SK-N-SH (cell line): ENCODE measurements around the gene MGLL. TPM values are rescaled to one million over a fixed set of nuclear protein-coding genes. Genes with fewer than 3 reads are reported as not detected.

ENCODE experiments used
- CTCF ChIA-PET: fragments of 300-600, 350-600 bp; formaldehyde crosslinking; extraction: SDS; loops from one replicate; lab custom pipeline; 2021; lab: Yijun Ruan, JAX
- POLR2A ChIA-PET: fragments of 350-600 bp; sonication (Branson Sonifier 250); formaldehyde crosslinking; extraction: SDS; loops from one replicate; lab custom pipeline; 2020; ENCODE audit warnings: antibody characterized with exemption, inconsistent platforms; lab: Yijun Ruan, JAX
- DNase-seq: peaks from one replicate; pipeline ENCODE4 v3.0.0; 2012
- H2AFZ ChIP-seq: fragments of 200-600 bp; sonication (generic); 2 replicates; pipeline ENCODE4 v1.8.1; 2016; ENCODE audit warnings: antibody characterized with exemption, mild to moderate bottlenecking, low read depth
- H3F3A ChIP-seq: fragments of 200-600 bp; sonication (generic); replicated peaks from 2 replicates; pipeline ENCODE3; 2016; ENCODE audit warnings: antibody characterized with exemption, mild to moderate bottlenecking; ENCODE audit not compliant: insufficient read depth
- H3K27ac ChIP-seq, 2 experiments: fragments of 200-500 bp in 1 of 2; fragments of 200-600 bp in 1 of 2; sonication (Bioruptor generic) in 1 of 2; sonication (generic), shearing (Covaris generic) in 1 of 2; 2 replicates each; pipeline versions ENCODE4 v1.5.1 to v1.6.1; 2014 to 2016; ENCODE audit warnings: low read depth in 2 of 2, inconsistent platforms in 1 of 2, low read length in 1 of 2, mild to moderate bottlenecking in 1 of 2, mixed read lengths in 1 of 2
- H3K27me3 ChIP-seq: fragments of 200-600 bp; sonication (generic), shearing (Covaris generic); 2 replicates; pipeline ENCODE4 v1.6.1; 2016; ENCODE audit warnings: mixed run types; ENCODE audit not compliant: insufficient read depth
- H3K36me3 ChIP-seq, 2 experiments: fragments of 200-500 bp in 1 of 2; fragments of 200-600 bp in 1 of 2; sonication (Bioruptor generic) in 1 of 2; sonication (generic) in 1 of 2; replicated peaks in 1 of 2; 2 replicates each; pipeline versions ENCODE3 to v1.5.1; 2014 to 2016; ENCODE audit warnings: low read length in 1 of 2, mild to moderate bottlenecking in 1 of 2; ENCODE audit not compliant: insufficient read depth in 2 of 2, control insufficient read depth in 1 of 2
- H3K4me1 ChIP-seq, 2 experiments: fragments of 200-500 bp in 1 of 2; fragments of 200-600 bp in 1 of 2; sonication (Bioruptor generic) in 1 of 2; sonication (generic), shearing (Covaris generic) in 1 of 2; 2 replicates each; pipeline versions ENCODE4 v1.5.1 to v1.6.1; 2014 to 2016; ENCODE audit warnings: low read depth in 1 of 2, low read length in 1 of 2, mixed run types in 1 of 2; ENCODE audit not compliant: insufficient read depth in 2 of 2, control insufficient read depth in 1 of 2
- H3K4me2 ChIP-seq: fragments of 200-600 bp; sonication (generic), shearing (Covaris generic); 2 replicates; pipeline ENCODE4 v1.6.1; 2017; ENCODE audit warnings: mixed run types
- H3K4me3 ChIP-seq, 2 experiments: fragments of 200-500 bp in 1 of 2; fragments of 200-600 bp in 1 of 2; sonication (Bioruptor generic) in 1 of 2; sonication (generic), shearing (Covaris generic) in 1 of 2; 2 replicates each; pipeline versions ENCODE4 v1.5.1 to v1.8.1; 2014 to 2016; ENCODE audit warnings: low read depth in 2 of 2, inconsistent platforms in 1 of 2, low read length in 1 of 2, mild to moderate bottlenecking in 1 of 2, mixed read lengths in 1 of 2, moderate library complexity in 1 of 2
- H3K79me2 ChIP-seq: fragments of 200-600 bp; sonication (generic); 2 replicates; pipeline ENCODE4 v1.8.1; 2017; ENCODE audit warnings: mild to moderate bottlenecking; ENCODE audit not compliant: insufficient read depth
- H3K9ac ChIP-seq: fragments of 200-600 bp; sonication (generic); 2 replicates; pipeline ENCODE4 v1.6.1; 2017; ENCODE audit warnings: mixed run types
- H3K9me2 ChIP-seq: fragments of 200-600 bp; sonication (generic); 2 replicates; pipeline ENCODE4 v1.6.1; 2017; ENCODE audit warnings: mixed run types
- H3K9me3 ChIP-seq: fragments of 200-600 bp; sonication (generic); 2 replicates; pipeline ENCODE4 v1.6.1; 2017; ENCODE audit warnings: mixed run types, mild to moderate bottlenecking, moderate library complexity
- H4K20me1 ChIP-seq: fragments of 200-600 bp; sonication (generic); 2 replicates; pipeline ENCODE4 v1.6.1; 2017; ENCODE audit warnings: mild to moderate bottlenecking, mixed run types; ENCODE audit not compliant: insufficient read depth
- CTCF ChIP-seq: fragments of 200-600 bp; sonication (generic); IDR thresholded peaks from 2 replicates; pipeline ENCODE4 v1.6.1; 2017; ENCODE audit warnings: antibody characterized with exemption, mild to moderate bottlenecking, moderate library complexity
- ELF1 ChIP-seq: IDR thresholded peaks from 2 replicates; pipeline ENCODE4 v1.4.0; 2012
- EP300 ChIP-seq, 2 experiments: IDR thresholded peaks; 2 replicates each; pipeline versions ENCODE4 v1.4.0 to v1.6.1; 2012; ENCODE audit warnings: borderline replicate concordance in 1 of 2, low read depth in 1 of 2, low read length in 1 of 2
- EZH2phosphoT487 ChIP-seq: fragments of 200-600 bp; sonication (generic); IDR thresholded peaks from 2 replicates; pipeline ENCODE4 v1.6.1; 2017; ENCODE audit warnings: low read depth, mixed run types, mild to moderate bottlenecking, antibody characterized with exemption, moderate library complexity, borderline replicate concordance
- FOXM1 ChIP-seq: IDR thresholded peaks from 2 replicates; pipeline ENCODE4 v1.4.0; 2012; ENCODE audit warnings: low read depth, mild to moderate bottlenecking
- IRF3 ChIP-seq: fragments of 150-350 bp; IDR thresholded peaks from 2 replicates; pipeline ENCODE4 v1.6.1; 2016; ENCODE audit warnings: mild to moderate bottlenecking, low read depth, low read length
- MAX ChIP-seq: IDR thresholded peaks from 2 replicates; pipeline ENCODE4 v1.4.0; 2012; ENCODE audit warnings: low read depth
- NFIC ChIP-seq: IDR thresholded peaks from 2 replicates; pipeline ENCODE4 v1.4.0; 2012; ENCODE audit warnings: borderline replicate concordance
- POLR2AphosphoS5 ChIP-seq: IDR thresholded peaks from 2 replicates; pipeline ENCODE4 v1.6.1; 2012; ENCODE audit warnings: low read depth, low read length
- SIN3A ChIP-seq: IDR thresholded peaks from 2 replicates; pipeline ENCODE4 v1.6.1; 2012; ENCODE audit warnings: low read depth, mild to moderate bottlenecking, low read length, moderate library complexity, borderline replicate concordance
- SMC3 ChIP-seq: IDR thresholded peaks from 2 replicates; pipeline ENCODE4 v1.6.1; 2012; ENCODE audit warnings: low read depth, low read length, improper control_type of control experiment
- TAF1 ChIP-seq: IDR thresholded peaks from 2 replicates; pipeline ENCODE4 v1.6.1; 2012; ENCODE audit warnings: low read depth, mild to moderate bottlenecking, low read length, moderate library complexity, borderline replicate concordance
- TCF12 ChIP-seq: IDR thresholded peaks from 2 replicates; pipeline ENCODE4 v1.4.0; 2012
- TEAD4 ChIP-seq: IDR thresholded peaks from 2 replicates; pipeline ENCODE4 v1.4.0; 2012; ENCODE audit warnings: mild to moderate bottlenecking, borderline replicate concordance; ENCODE audit not compliant: insufficient read depth
- USF1 ChIP-seq: IDR thresholded peaks from 2 replicates; pipeline ENCODE4 v1.4.0; 2012; ENCODE audit warnings: low read depth, borderline replicate concordance
- USF2 ChIP-seq: fragments of 150-350 bp; IDR thresholded peaks from 2 replicates; pipeline ENCODE4 v1.6.1; 2017; ENCODE audit warnings: antibody characterized with exemption, low read length, low read depth, borderline replicate concordance
- YY1 ChIP-seq: IDR thresholded peaks from 2 replicates; pipeline ENCODE4 v1.4.0; 2012; ENCODE audit warnings: low read depth, mild to moderate bottlenecking
- WGBS: methylation state at CpG from one replicate; pipeline ENCODE4 v1.1.6; 2017; ENCODE audit warnings: low lambda C conversion rate; 5-methylcytosine and 5-hydroxymethylcytosine counted together
- polyA plus RNA-seq, 3 experiments: library from polyadenylated mRNA; depleted of rRNA; stranded (reverse); fragments of >200 nt; gene quantifications; 2 replicates each; pipeline ENCODE4 v1.2.3, GENCODE V29; 2012

The MGLL gene
- polyA plus RNA-seq, 1 of the 3 experiments (the other 2 are of a cell fraction) = 2.2 TPM

GRCh38 chr3:127680146-127680661 is 142.1 kb downstream of the MGLL start:
- Histone ChIP-seq H2AFZ (no peak overlapping the region), H3F3A (no peaks in the 10 kb centered on the region), H4K20me1 (no peaks in the 10 kb centered on the region), H3K27ac (no peak overlapping the region), H3K36me3 (peaks cover 0 to 3% of the 10 kb centered on the region in 2 experiments), H3K9ac (no peak overlapping the region), H3K4me3 (no peak overlapping the region), H3K4me1 (peaks cover 0 to 2% of the 10 kb centered on the region in 2 experiments; a peak in 1 of 4 replicates), H3K4me2 (no peak overlapping the region), H3K27me3 (no peaks in the 10 kb centered on the region), H3K9me2 (no peaks in the 10 kb centered on the region), H3K79me2 (no peaks in the 10 kb centered on the region), H3K9me3 (no peaks in the 10 kb centered on the region)
- TF ChIP-seq MAX = no peak
- TF ChIP-seq ELF1 = no peak
- TF ChIP-seq EP300 (IDR thresholded peaks at IDR 0.05; ENCODE audit: borderline replicate concordance in 1 of 2, low read depth in 1 of 2, low read length in 1 of 2) = no peak
- no peak for TF ChIP-seq SIN3A
- TF ChIP-seq SMC3 = no peak
- 93% methylated on average over 19 of the region's 21 CpGs for WGBS
- ChIA-PET POLR2A (interaction anchor here (2.1 kb wide), 1 partner anchor 9 kb away, joined by 5 read pairs; no protein-coding TSS in a partner anchor), CTCF (interaction anchor here (1.4 to 4.8 kb wide), 6 partner anchors 16 to 279 kb away, joined by 3 to 34 read pairs (median 6); no protein-coding TSS in a partner anchor)
- no peak for DNase-seq

- no peak overlapping the region for H2AFZ ChIP-seq
- POLR2A ChIA-PET = interaction anchor here (1.4 to 2.1 kb wide), 2 partner anchors 9 to 15 kb away, joined by 3 to 5 read pairs; no protein-coding TSS in a partner anchor
- TF ChIP-seq EZH2phosphoT487 = no peak
- no peak for TF ChIP-seq IRF3
- no peak for TF ChIP-seq TCF12
- no peak for TF ChIP-seq USF1
- TF ChIP-seq FOXM1 = no peak
- TF ChIP-seq USF2 = no peak
- no peak for TF ChIP-seq YY1
- TF ChIP-seq MAX = no peak
- no peak for TF ChIP-seq TAF1
- no peak for TF ChIP-seq CTCF
- TF ChIP-seq NFIC = no peak
- TF ChIP-seq POLR2AphosphoS5 = no peak
- no peak for TF ChIP-seq TEAD4
- TF ChIP-seq, all 33 proteins: peak for 0
- no peaks in the 10 kb centered on the region for H3K9me3 ChIP-seq
- no peaks in the 10 kb centered on the region for H3K9me2 ChIP-seq
- no peaks in the 10 kb centered on the region for H3F3A ChIP-seq
- peaks cover 0 to 3% of the 10 kb centered on the region in 2 experiments for H3K36me3 ChIP-seq
- H3K9ac ChIP-seq = no peak overlapping the region
- no peak overlapping the region for H3K4me2 ChIP-seq
- H3K4me3 ChIP-seq = no peak overlapping the region
- H3K79me2 ChIP-seq = no peaks in the 10 kb centered on the region
- no peak for DNase-seq
- no peak overlapping the region for H3K27ac ChIP-seq
- WGBS = 77% methylated on average over 3 of the region's 21 CpGs
- no peaks in the 10 kb centered on the region for H3K27me3 ChIP-seq
- peaks cover 0 to 2% of the 10 kb centered on the region in 2 experiments; a peak in 1 of 4 replicates for H3K4me1 ChIP-seq
- CTCF ChIA-PET = interaction anchor here (1.1 to 4.8 kb wide), 7 partner anchors 11 to 292 kb away, joined by 3 to 34 read pairs (median 7); no protein-coding TSS in a partner anchor
- H4K20me1 ChIP-seq = no peaks in the 10 kb centered on the region
Observed at GRCh38 chr3:127679534-127680145, 142.7 kb downstream of the MGLL start.
